Measurements from ENCODE around the gene MCCD1.

GRCh38 chr6:31489086-31489485 is 39.7 kb upstream of the MCCD1 start:
- no peak for TF ChIP-seq CTCF (conservative IDR thresholded peaks at IDR 0.05; ENCODE audit: low read depth in 2 of 2)
- TF ChIP-seq ETS1 (IDR thresholded peaks at IDR 0.05): no peak
- no peak for TF ChIP-seq CREB1 (CRISPR knock-in tag; IDR thresholded peaks at IDR 0.05; ENCODE audit: low read depth)
- no peak for TF ChIP-seq POLR2AphosphoS5 (IDR thresholded peaks at IDR 0.05; ENCODE audit: low read depth)
- TF ChIP-seq EZH2 (IDR thresholded peaks at IDR 0.05; ENCODE audit: low read depth, unreplicated experiment): no peak
- TF ChIP-seq STAT1 (IDR thresholded peaks at IDR 0.05; ENCODE audit: unreplicated experiment): no peak
- no peak for TF ChIP-seq EZH2phosphoT487 (IDR thresholded peaks at IDR 0.05; ENCODE audit: unreplicated experiment)
- no peak for TF ChIP-seq ZNF114 (CRISPR knock-in tag; IDR thresholded peaks at IDR 0.05)
- TF ChIP-seq REST (IDR thresholded peaks at IDR 0.05; ENCODE audit: unreplicated experiment): no peak
- TF ChIP-seq JUNB (IDR thresholded peaks at IDR 0.05; ENCODE audit: unreplicated experiment): no peak
- no peak for TF ChIP-seq ZNF331 (CRISPR knock-in tag; IDR thresholded peaks at IDR 0.05; ENCODE audit: low read depth)

Data from GM23338 (cell line).